H1 (cell line): ENCODE measurements around the gene PRKN.

Experiments
- CBX8 ChIP-seq: fragments of 300-800, 300-1000 bp; sonication (generic); IDR thresholded peaks from 2 replicates; pipeline ENCODE4 v1.7.1; 2016; ENCODE audit warnings: low read depth, low read length, borderline replicate concordance
- CTCF ChIP-seq, 3 experiments: IDR thresholded peaks; 1 replicate in 2 of 3; 2 replicates in 1 of 3; pipeline versions ENCODE4 v1.5.1 to v1.6.1; 2011; ENCODE audit warnings: low read length in 3 of 3, mild to moderate bottlenecking in 3 of 3, inconsistent platforms in 2 of 3, low read depth in 1 of 3, moderate library complexity in 1 of 3; ENCODE audit not compliant: insufficient read depth in 1 of 3; ENCODE audit errors: control extremely low read depth in 1 of 3
- SIRT6 ChIP-seq: IDR thresholded peaks from one replicate; pipeline ENCODE4 v1.7.1; 2012; ENCODE audit warnings: low read length, inconsistent platforms

- TF ChIP-seq CBX8 = no peak
- no peak for TF ChIP-seq SIRT6
- no peak for TF ChIP-seq CTCF (IDR thresholded peaks at IDR 0.05; ENCODE audit: control extremely low read depth in 1 of 3, insufficient read depth in 1 of 3, low read depth in 1 of 3, low read length in 3 of 3)
Measured at GRCh38 chr6:161710698-161711097, 1016.9 kb downstream of the PRKN start.
